Activated CD4-positive, CD25-positive, alpha-beta regulatory T cell treated with anti-CD3 and anti-CD28 coated beads, Interleukin-2, amount 50 U/mL, for 16 hours (primary cell): ENCODE data around the gene NDUFS3.
"Not testable (repeated sequence)": the region's sequence is repeated elsewhere in the genome, so short reads cannot be mapped to it uniquely, and the experiment has no call there.

Experiments used
- DNase-seq: peaks from one replicate; pipeline ENCODE4 v3.0.0-alpha.2; 2020; ENCODE audit warnings: low read depth, low spot score

NDUFS3 gene

DNA sequence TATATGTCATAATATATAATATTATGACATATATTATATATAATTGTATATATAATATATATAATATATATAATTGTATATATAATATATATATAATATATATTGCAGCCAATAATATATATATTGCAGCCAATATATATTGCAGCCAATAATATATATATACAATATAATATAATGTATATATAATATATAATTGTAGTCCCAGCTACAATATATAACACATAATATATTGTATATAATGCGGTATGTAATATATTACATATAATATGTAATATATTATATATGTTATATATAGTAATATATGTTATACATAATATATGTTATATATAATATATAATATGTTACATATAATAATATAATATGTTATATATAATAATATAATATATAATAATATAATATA, 20.2 kb upstream of the NDUFS3 start:
- DNase-seq, result no peak

DNA sequence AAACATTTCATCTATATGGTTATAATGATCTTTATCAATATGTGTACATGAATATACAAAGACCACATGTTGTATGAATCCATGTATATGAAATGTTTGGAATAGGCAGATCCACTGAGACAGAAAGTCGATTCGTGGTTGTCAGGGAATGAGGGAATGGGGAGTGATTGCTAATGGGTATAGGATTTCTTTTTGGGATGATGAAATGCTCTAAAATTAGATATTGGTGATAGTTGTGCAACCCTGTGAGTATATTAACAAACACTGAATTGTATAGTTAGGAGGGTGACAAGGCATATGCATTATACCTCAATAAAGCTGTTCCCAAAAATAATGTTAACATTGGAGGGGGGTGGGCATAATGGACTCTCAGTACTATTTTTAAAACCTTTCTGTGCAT, 18.4 kb upstream of the NDUFS3 start:
- DNase-seq, result no peak

DNA sequence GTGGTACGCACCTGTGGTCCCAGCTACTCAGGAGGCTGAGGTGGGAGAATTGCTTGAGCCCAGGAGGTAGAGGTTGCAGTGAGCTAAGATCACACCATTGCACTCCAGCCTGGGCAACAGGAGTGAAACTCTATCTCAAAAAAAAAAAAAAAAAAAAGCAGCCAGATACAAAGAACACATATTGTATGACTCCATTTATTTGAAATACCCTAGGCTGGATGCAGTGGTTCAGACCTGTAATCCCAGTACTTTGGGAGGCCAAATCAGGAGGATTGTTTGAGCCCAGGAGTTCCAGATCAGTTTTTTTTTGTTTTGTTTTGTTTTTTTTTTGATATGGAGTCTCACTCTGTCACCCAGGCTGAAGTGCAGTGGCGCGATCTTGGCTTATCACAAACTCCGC, 16.5 kb upstream of the NDUFS3 start:
- DNase-seq, result not testable (repeated sequence)

DNA sequence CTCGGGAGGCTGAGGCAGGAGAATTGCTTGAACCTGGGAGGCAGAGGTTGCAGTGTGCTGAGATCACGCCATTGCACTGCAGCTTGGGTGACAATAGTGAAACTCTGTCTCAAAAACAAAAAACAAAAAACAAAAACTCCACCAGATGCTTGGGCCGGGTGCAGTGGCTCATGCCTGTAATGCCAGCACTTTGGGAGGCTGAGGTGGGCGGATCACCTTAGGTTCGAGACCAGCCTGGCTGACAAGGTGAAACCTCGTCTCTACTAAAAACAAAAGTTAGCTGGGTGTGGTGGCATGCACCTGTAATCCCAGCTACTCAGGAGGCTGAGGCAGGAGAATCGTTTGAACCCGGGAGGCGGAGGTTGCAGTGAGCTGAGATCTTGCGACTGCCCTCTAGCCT, 14.5 kb upstream of the NDUFS3 start:
- not testable (repeated sequence) for DNase-seq

DNA sequence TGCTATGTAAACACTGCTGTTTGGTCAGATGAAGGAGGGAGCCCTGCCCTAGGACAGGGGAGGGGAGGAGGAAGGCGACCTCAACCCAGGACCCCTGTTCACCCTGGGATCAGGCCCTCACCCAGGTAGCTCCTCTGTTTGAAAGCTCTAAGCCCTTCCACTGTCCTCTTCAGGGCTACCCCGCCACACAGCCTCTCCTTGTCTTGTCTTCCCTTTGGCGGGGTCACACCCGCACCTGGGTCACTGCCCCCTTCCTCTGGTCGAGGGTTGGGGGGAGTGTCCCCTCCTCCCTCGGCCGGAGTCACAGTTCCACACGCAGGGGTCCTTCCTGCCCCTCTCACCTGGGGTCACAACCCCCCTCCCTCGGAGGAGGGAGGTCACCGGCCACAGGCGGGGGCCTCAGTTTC, 13.9 kb upstream of the NDUFS3 start:
- no peak for DNase-seq

DNA sequence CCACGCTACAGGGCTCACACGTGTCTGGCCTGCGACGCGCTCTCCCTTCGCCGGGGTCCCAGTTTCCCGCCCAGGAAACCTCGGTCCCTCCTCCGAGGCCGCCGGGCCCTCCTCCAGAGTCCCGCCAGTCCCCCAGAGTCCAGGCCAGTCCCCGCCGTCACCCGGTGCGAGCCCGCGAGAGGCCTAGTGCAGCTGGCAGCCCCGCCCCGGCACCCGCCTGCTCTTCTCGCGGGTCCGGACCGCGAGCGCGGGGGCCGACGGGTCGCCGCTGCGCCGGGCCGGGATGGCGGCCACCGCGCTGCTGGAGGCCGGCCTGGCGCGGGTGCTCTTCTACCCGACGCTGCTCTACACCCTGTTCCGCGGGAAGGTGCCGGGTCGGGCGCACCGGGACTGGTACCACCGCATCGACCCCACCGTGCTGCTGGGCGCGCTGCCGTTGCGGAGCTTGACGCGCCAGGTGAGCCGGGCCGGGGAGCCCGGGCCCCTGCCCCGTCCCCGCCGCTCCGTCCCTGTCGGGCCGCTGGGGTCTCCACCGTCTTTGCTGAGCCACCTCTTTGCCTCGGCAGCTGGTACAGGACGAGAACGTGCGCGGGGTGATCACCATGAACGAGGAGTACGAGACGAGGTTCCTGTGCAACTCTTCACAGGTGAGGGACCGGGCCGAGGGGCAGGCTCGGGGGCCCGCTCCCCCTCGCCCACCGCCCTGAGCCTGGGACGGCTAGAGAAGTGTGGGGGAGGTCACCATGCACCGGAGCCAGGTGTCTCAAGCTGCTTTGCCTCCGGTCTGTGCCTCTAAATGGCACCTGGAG, 13.3 kb upstream of the NDUFS3 start, which contains the start of gene PTPMT1:
Gene PTPMT1 (plus strand): TSS at position 260 of the 809 bp plus-strand sequence. CDS start 24 bp downstream, at position 284.
- DNase-seq, result peak; percentile 30

DNA sequence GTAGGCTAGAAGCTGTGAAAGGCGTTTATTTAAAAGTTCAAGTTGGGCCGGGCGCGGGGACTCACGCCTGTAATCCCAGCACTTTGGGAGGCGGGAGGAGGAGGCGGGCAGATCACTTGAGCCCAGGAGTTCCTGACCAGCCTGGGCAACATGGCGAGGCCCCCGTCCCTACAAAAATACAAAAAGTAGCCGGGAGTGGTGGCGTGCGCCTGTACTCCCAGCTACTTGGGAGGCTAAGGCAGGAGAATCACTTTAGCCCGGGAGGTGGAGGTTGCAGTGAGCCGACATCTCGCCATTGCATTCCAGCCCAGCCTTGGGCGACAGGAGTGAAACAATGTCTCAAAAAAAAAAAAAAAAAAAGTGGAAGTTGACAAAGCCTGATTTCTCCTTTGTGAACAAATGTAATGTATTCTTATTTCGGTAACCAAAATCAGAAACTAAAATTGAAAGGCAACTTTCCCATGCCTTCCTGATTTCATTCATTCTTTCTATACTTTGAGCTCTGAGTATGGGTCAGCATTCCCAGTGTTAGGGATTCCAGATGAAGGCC, 12.7 kb upstream of the NDUFS3 start:
- no peak for DNase-seq

DNA sequence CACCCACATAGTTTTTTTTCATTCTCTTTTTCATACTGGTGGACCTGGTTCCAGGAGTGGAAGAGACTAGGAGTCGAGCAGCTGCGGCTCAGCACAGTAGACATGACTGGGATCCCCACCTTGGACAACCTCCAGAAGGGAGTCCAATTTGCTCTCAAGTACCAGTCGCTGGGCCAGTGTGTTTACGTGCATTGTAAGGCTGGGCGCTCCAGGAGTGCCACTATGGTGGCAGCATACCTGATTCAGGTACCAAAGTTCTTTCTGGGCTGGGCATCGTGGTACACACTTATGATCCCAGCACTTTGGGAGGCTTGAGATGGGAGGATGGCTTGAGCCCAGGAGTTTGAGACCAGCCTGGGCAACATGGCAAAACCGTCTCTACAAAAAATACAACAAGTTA, 9.2 kb upstream of the NDUFS3 start:
- no peak for DNase-seq

DNA sequence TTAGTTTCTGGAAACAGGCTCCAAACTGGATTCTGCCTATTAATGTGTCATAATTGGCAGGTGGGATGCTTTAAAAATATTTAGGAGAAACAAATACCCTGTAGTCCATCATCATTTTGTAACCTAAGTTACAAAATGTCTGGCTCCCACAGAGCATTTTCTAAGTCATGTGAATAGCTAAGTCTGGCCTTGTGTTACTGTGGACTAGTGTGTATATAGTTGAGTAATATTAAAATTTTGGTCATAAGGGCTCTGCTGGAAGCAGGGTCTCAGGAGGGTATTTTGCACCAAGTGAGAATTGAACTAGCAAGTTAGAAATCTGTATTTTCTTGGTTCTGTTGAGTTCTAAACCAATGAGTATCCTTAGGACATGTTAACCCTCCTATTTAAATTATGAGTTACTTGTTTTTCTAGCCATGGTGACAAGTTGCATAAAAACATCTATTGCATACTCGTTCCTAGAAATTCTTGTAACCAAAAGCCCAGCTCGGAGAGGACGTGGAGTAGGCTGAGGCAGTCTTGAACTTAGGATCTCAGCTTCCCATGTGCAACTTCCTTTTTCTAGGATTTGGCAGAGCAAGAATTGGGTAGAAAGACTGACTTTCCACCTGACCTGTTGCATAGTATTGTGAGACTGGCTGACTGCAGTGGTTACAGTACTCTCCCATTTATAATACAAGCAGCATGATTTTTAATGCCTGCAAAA, 8.1 kb upstream of the NDUFS3 start:
- no peak for DNase-seq

DNA sequence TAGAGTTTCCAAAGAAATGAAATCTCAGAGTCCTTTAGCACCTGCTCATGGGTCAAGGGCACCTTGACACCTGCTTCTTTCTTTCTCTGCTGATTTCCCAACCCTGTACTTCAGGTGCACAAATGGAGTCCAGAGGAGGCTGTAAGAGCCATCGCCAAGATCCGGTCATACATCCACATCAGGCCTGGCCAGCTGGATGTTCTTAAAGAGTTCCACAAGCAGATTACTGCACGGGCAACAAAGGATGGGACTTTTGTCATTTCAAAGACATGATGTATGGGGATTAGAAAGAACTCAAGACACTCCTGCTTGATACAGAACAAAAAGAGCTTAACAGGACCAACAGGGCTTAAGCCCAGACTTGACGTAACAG, 7.5 kb upstream of the NDUFS3 start:
- DNase-seq, result no peak

DNA sequence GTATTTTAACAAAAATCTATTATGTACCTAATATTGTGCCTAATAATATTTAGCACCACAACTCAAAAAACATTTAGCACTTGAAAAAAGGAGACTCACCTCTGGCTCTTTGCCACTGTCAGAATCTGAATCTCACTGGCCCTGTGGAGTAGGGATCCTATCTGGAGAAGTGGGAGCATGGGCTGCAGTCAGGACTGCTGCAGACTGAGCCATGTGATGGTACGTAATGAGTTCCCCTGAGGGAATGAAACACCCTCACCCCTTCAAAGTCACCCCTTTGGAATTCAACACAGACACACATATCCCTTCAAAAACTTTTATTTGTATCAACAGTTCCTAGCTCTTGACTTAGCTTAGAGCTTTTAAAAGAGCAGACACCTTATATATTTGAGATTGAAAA, 7.0 kb upstream of the NDUFS3 start:
- no peak for DNase-seq

DNA sequence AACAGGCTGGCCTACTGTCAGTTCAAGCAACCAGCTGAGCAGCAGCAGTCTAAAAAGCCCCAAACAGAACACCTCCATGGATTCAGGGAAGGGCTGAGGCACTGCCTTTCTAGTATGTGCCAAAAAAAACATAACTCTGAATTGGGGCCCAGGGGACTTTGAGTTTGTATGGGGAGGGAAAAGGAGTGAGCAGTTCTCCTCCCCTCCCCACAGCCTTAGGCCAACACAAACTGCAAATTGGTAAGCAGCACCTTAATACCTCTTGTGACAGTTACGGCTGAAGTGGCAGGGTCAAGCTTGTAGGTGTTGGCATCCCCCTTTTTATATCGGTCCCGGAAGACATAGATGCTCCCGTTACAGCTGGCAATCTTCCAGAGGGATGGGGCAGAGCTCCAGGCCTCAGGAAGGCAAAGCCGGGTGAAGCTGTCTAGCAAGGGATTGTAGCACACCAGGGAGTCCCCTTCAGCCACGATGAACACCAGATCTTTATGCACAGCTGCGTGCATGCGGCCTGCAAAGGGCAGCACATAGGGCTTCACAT, 6.1 kb upstream of the NDUFS3 start:
- DNase-seq, result no peak

DNA sequence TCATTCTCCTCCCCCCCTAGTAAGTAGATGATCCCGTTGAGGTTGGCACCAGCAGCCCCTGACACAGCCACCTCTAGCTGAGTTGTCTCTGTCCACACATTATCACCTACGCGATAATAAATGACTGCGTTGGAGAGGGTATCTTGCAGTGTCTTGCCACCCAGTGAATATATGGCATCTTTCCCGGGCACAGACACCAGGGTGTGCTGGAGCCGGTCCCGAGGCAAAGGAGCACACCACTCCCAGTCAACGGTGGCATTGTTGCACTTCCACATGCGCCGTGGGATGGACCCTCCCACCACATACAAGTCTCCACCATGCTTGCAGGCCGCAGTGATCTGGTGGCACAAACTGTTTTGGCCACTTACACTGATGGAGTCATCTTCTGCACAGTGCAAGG, 5.6 kb upstream of the NDUFS3 start:
- no peak for DNase-seq

DNA sequence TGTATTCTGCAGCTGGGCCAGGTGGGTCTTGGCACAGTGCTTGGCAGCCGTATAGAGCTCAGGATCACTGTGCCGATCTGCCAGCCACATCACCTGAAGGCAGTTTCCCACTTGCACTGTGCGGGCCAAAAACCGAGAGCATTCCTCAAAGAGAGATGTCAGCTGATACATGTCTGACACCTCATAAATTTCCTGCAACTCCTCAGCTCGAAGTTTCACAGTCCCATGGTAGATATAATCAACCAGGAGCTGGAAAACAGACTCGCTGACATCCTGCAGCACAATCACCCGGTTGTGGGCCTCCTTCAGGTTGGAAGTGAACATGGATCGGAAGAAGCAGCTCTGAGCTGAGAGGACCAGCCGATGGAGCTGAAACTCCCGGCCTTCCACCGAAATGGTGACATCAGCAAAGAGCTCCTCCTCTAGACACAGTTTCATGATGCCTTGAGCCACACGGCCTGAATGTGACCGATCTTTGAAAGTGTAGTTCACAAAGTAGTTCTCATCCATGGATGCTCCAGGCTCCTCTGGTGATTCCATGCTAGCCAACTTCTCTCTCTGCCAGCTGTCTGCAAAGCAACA, 1.3 kb upstream of the NDUFS3 start:
- DNase-seq, result no peak

DNA sequence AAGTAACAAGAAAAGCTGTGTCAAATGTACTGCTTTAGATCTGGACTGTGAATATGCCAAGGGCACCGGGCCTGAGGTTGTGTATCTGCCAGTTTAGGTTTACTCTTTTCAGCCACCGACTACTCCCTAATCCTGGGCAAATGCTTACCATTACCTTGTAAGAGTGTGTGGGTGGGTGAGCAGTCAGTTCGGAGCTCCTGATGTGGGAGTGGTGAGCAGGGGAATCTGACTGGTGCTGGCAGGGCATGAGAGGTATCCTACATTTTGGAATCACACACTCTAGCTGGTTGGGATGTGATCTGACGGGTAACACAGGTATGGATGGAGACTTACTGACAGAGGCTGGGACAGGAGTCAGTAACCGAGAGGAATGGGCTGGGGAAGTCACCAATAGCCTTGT, 5.0 kb downstream of the NDUFS3 start:
- DNase-seq, result no peak

DNA sequence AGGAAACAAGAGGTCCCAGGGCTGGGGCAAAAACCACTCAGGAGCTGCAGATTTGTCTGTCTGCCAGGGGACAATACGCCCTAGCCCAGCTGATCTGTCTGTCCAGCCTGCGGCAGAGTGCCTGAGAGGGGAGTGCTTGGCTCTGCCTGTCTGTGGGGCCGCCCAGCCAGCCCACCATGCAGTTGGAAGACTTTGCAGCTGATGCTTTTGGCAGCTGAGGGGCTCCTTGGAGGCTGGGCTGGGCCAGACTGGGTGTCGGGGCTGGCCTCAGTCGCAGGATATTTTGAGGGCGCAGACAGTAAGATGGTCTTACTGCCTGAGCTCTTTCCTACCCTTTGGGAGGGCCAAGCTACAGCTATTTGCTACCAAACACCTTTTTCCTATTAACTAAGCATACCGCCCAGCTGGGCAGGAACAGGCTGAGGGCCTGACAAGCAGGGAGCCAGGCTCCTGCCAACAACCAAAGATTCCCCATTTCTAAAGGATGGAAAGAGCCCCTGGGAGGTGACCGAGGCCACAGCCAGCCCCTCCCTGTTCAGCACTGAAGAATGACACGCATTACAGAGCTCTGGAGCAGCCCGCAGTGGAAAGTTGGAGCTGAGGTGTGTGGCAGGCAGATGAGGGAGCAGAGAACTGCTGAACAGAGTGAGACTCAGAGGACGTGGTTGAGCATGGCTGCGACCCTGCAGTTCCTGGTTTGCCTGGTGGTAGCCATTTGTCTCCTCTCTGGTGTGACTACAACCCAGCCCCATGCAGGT, 7.4 kb downstream of the NDUFS3 start, which contains the start of gene FAM180B:
Gene FAM180B (plus strand): TSS at position 581 of the 758 bp plus-strand sequence. CDS start 91 bp downstream, at position 672.
- no peak for DNase-seq

DNA sequence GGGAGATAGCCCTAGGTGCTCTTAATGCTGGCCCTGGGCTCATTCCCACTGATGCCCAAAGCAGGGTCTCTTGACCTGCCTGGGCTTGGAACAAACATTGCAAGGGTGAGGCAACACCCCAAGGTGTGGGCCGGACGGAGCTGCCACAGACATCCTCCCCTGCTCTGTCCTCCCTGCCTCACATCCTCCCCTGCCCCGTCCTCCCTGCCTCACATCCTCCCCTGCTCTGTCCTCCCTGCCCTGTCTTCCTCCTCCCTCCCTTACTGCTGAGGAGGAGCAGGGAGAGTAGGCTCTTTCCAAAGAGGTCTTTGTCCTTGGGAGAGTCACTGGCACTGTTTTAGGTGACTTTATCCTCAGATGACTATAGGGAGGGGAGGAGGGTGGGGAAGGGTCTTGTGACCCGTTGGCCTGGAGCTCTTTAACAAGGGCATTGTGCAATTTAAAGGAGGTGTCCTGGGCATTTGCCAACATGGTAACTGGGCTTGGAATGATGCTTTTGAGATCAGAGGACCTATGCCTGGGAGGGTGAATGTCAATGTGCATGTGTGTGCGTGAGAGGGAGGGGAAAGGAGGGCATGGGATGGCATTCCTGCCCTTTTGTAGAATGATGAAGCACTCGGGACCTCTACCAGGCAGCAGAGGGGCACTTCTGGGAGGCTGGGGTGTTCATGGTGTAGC, 8.3 kb downstream of the NDUFS3 start:
- no peak for DNase-seq

DNA sequence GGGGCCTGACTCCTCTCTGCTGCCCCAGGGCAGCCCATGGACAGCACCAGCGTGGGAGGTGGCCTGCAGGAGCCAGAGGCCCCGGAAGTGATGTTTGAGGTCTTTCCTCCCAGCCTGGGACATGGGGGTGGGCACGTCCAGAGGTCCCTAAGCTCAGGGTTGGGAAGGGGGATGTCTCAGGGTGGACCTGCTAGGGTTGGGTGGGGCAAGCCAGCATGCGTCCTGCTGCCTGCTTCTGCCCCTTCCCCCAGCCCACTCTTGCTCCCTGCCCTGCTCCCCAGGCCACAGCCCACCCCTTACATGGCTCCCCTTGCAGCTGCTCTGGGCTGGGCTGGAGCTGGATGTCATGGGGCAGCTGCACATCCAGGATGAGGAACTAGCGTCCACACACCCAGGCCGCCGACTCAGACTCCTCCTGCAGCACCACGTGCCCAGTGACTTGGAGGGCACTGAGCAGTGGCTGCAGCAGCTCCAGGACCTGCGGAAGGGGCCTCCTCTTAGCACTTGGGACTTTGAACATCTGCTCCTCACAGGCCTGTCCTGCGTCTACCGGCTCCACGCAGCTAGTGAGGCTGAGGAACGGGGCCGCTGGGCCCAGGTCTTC, 9.0 kb downstream of the NDUFS3 start:
- no peak for DNase-seq

DNA sequence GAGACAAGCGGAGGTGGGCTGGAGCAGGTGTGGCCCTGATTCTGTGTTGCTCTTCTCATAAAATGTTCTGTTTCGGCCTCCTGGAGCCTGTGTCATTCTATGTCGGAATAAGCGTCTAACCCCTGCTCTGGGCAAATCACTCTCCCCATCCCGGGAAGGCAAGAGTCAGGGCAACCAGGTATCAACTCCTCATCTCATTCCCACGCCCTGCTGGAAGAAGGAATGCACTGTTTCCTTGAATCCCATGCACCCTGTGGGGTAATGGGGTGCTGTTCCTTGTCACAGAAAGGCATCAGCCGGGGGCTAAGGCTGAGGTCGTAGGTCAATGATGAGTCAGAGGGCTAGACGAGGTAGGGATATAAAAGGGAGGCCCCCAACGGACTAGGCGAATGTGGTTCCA, 10.2 kb downstream of the NDUFS3 start:
- DNase-seq, result no peak

DNA sequence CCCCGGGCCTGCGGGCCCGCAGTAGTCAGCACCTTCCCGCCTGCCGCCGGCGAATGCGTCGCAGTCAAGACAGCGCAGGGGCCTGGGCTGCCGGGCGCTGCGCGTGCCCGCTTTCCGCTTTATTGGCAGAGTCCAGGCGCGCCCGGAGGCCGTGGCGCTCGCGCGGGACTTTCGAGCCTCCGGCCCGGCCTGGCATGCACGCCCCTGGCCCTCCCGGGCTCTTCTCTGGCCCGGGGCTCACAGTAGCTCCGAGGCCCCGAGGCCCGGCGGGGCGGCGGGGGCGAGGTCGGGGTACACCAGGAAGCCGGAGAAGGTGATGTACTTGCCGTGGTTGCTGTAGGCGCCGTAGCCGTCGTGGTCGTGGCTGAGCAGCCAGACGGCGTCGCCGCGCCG, 10.7 kb downstream of the NDUFS3 start:
- no peak for DNase-seq
